NCI-H226 (cell line): Measurements from ENCODE around the gene SPG7.
"Not testable (repeated sequence)": the region's sequence is repeated elsewhere in the genome, so short reads cannot be mapped to it uniquely, and the experiment has no call there.

Source experiments
- DNase-seq: peaks from one replicate; pipeline ENCODE4 v3.0.0-alpha.2; 2015

Gene SPG7

DNA sequence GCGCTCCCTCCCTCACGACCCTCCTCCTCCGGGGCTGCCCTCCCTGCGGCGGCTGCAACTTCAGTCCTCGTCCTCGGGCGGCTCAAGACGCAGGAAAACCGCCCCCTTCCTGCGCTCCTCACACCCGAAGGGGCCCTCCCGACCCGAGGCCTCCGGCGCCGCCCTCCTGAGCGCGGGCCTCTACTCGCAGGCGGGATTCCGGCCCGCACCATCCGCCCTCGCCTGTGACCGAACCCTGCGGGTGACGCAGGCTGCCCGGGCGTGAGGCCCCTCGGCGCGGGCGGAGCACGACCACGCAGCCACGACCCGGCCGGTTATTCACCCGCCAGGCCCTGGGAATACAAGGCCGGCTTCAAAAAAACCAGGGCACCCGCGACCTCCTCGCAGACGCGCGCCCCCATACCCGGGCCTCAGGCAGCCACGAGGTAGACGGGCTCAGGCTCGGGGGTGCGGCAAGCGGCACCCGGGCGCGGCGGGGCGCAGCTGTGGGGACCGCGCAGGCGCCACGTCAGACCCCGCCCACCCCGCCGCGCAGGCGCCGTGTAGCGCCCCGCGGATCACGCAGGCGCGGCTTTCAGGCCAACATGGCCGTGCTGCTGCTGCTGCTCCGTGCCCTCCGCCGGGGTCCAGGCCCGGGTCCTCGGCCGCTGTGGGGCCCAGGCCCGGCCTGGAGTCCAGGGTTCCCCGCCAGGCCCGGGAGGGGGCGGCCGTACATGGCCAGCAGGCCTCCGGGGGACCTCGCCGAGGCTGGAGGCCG, at the start of gene SPG7:
Gene SPG7 (plus strand): TSS at position 570 of the 757 bp plus-strand sequence. CDS start 15 bp downstream, at position 585.
- DNase-seq = peak; percentile 74

DNA sequence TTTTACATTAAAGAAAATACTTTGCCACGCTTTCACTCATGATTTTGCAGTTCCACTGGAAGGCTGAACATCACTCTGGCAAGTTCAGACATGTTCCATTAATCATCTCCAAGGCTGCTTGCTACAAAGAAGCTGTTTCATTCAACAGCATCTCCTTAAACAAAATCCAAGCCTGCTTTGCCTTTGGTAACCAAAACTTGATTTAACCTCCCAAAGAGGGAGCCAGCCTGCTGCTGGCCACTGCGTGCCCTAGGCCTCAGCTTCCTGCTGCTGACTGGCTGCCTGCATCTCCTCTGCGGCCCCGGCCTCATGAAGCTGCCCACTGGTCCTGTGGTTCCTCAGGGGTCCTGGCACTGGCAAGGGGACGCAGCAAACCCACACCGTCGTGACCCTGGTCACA, 49.7 kb upstream of the SPG7 start:
- DNase-seq = no peak

DNA sequence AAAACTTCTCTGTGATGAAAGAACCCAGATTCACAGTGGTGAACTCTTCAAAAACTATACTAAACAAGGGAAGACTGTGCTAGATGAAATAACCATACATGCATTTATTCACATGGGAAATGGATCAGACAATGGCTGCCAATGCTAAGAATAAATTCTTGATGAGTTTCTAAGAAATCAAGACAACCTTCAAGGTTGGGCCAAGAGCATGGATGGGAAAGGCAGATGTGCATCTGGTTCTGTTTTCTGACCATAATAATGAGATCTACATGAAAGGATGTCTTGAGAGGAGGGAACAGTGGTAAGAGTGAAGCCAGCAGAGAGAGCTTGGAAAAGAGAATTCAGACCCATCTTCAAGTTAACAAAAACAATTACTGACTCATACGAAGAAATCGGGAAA, 49.2 kb upstream of the SPG7 start:
- no peak for DNase-seq

DNA sequence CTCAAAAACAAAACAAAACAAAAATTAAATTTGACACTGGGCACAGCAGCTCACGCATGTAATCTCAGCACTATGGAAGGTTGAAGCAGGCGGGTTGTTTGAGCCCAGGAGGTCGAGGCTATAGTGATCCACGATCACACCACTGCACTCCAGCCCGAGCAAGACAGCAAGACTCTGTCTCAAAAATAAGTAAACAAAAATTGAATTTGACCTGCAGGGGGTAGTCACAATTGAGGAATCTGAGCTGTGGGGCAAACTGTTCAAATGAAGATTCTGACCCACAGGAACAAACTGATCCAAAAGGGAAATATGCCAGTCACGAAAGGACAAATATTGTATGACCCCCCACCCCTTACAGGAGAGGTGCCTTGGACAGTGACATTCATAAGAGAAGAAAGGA, 47.6 kb upstream of the SPG7 start:
- DNase-seq = no peak

DNA sequence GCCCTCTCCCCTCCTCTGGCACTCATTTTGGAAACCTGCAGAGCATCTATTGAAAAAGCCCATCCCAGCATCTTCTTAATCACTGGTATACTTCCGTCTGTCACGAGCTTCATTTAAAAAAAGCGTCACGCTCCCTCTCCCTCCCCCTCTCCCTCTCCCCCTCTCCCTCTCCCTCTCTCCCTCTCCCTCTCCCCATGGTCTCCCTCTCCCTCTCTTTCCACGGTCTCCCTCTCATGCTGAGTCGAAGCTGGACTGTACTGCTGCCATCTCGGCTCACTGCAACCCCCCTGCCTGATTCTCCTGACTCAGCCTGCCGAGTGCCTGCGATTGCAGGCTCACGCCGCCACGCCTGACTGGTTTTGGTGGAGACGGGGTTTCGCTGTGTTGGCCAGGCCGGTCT, 46.3 kb upstream of the SPG7 start:
- DNase-seq = not testable (repeated sequence)

DNA sequence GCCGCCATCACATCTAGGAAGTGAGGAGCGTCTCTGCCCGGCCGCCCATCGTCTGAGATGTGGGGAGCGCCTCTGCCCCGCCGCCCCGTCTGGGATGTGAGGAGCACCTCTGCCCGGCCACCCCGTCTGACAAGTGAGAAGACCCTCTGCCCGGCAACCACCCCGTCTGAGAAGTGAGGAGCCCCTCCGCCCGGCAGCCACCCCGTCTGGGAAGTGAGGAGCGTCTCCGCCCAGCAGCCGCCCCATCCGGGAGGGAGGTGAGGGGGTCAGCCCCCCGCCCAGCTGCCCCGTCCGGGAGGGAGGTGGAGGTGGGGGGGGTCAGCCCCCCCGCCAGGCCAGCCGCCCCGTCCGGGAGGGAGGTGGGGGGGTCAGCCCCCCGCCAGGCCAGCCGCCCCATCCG, 45.6 kb upstream of the SPG7 start:
- not testable (repeated sequence) for DNase-seq

DNA sequence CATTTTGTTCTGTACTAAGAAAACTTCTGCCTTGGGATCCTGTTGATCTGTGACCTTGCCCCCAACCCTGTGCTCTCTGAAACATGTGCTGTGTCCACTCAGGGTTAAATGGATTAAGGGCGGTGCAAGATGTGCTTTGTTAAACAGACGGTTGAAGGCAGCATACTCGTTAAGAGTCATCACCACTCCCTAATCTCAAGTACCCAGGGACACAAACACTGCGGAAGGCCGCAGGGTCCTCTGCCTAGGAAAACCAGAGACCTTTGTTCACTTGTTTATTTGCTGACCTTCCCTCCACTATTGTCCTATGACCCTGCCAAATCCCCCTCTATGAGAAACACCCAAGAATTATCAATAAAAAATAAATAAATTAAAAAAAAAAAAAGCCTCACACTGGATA, 44.9 kb upstream of the SPG7 start:
- DNase-seq = not testable (repeated sequence)

DNA sequence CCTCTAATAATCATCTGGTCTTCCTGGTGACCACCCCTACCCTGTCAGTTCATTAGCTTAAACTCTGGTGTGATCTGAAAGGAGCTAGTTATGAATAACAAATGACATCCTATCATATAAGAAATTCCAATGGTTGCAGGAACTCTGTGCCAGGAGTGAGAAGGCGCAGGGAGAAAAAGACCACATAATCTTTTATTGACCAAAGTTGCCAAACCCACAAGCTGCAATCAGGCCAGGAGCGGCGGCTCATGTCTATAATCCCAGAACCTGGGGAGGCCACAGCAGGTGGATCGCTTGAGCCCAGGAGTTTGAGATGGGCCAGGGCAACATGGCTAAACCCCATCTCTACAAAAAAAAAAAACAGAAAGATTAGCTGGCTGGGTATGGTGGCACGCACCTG, 41.3 kb upstream of the SPG7 start:
- no peak for DNase-seq

DNA sequence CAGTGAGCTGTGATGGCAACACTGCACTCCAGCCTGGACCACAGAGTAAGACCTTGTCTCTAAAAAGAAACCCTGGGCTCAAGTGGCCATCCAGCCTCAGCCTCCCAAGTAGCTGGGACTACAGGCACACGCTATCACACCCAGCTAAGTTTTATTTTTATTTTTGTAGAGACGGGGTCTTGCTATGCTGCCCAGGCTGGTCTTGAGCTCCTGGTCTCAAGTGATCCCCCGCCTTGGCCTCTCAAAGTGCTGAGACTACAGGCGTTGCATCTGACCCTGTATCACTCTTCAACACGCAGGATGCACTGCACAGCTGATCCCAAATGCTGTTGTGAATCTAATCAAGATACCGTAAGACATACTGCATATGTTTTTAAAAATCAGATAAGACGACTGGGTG, 40.8 kb upstream of the SPG7 start:
- no peak for DNase-seq

DNA sequence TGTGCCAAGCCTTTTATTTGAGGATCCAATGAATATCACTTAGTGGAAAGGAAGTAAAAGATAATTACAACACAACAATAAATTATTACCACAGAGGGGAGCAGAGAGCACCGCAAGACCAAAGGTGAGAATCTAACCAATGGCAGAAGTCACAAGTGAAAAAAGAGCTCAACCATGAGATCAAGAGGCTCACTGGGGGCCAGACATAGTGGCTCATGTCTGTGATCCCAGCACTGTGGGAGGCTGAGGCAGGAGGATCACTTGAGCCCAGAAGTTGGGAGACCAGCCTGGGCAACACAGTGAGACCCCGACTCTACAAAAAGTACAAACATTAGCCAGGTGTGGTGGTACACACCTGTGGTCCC, 35.5 kb upstream of the SPG7 start:
- DNase-seq = no peak

DNA sequence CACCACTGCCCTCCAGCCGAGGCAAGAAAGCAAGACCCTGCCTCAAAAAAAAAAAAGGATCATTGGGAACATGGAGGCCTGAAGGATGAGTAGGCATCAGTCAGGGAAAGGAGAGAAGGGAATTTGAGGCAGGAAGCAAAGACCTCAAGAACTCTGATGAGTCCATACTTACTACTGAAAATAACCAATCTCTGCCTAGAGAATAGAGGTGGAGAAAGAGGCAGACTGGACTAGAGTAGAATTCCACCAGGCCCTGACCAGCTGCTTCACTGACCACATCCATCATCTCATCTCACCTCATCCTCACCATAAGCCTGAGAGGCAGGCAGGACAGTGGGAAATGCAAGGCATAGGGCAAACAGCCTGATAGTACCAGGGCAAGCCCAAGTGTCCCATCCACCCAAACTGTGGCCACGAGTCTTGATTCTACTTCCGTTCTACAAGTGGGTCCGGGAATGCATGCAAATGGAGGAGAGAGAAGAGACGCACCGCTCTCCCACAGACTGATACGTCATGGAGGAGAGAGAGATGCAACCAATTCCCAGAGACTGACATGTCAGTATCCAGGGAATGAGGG, 35.0 kb upstream of the SPG7 start:
- no peak for DNase-seq

DNA sequence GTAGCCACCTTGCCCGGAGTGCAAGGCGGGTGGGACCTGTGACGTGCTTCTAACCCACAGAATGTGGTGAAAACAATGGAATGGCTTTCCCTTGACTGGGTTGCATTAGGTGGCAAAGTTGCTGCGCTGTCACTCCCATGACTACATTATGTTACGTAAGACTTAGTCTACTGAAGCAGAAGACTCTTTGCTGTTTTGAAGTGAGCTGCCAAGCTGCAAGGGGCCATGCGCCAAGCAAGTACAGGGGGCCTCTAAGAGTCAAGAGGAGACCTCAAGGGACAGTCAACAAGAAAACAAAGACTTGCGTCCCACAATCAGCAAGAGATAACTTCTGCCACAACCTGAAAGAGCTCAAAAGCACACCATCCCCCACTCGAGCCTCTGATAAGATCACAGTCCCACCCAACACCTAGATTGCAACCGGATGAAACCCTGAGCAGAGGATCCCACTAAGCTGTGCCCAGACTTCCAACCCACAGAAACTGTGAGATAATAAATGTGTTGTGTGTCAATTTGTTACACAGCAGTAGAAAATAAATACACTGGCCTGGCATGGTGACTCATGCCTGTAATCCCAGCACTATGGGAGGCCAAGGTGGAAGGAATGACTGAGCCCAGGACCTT, 34.3 kb upstream of the SPG7 start:
- DNase-seq = peak; percentile 14

DNA sequence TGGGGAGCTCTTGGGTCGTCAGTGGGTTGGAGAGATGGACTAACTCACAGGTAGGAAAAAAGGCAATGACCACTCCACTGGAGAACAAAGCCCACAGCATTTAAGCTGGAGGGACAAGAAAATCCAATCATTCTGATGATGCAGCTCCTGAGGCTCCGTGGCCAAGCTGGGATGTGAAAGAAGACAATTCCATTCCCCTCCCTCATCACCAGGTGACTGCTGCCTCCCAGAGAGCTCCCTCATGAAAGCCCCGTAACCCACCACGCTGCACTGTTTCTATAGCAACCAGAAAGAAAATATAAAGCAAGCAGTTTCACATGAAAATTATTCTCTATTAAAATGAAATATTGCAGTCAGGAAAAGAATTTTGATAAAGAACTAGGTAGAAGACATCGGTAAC, 33.1 kb upstream of the SPG7 start:
- no peak for DNase-seq

DNA sequence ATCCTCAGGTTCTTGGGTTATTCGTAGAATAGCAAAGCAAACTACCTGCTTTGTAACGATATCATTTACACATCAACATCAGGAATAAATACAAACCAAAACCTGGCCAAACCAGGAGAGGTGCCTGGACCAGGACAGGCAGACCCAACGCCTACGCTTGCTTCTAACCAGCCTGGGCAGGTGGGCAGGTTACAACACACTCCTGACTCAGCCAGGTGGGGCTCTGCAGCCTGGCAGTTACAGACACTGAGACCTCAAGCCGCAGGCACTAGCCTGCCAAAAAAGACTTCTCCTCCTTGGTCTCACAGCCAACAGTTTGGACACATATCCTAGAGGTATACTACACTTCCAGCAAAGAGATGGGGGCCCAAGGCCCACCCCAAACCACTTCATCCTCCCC, 31.8 kb upstream of the SPG7 start:
- DNase-seq = no peak

DNA sequence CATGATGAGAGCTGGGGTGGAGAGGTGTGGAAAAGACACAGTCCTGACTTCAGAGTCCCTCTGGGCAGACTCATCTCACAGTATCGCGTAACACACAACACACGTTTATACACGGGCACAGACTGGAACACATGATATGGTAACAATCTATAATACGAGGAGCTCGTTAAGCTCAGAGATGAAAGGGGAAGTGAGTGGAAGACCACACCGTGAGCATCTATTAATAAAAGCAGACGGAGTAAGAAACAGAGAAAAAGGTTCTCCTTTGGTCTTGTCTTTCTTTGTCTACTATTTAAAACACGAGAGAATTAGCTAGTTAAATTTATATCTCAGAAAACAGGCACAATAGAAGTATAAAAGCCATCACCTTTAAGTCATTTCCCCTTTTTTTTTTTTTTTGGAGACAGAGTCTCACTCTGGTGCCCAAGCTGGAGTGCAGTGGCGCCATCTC, 31.4 kb upstream of the SPG7 start:
- DNase-seq = no peak

DNA sequence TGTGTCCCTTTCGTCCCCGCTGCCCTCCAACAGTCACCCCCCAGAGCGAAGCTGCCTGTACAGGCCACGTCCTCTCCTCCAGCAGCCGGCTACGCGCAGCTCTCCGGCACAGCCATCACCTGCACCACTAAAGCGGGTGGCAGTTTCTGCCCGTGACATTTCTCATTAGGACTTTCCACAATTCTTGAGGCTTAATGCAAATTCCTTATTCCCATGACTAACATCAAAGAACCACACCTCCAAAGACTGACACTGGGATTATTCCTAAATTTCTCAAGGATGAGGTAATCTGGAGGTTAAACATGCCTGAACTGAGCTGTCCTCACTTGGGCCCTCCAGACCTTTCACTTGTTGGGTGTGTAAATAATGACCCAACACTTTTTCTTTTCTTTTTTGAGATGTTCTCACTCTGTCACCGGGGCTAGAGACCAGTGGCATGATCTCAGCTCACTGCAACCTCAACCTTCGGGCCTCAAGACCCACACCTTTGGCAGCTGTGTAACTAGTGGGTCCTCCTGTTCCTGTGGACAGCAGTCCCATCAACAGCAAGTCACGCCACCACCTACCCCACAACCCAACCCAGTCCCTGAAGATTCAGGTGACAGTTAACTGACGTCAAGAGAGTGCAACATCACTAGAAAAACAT, 29.5 kb upstream of the SPG7 start:
- DNase-seq = peak; percentile 79

DNA sequence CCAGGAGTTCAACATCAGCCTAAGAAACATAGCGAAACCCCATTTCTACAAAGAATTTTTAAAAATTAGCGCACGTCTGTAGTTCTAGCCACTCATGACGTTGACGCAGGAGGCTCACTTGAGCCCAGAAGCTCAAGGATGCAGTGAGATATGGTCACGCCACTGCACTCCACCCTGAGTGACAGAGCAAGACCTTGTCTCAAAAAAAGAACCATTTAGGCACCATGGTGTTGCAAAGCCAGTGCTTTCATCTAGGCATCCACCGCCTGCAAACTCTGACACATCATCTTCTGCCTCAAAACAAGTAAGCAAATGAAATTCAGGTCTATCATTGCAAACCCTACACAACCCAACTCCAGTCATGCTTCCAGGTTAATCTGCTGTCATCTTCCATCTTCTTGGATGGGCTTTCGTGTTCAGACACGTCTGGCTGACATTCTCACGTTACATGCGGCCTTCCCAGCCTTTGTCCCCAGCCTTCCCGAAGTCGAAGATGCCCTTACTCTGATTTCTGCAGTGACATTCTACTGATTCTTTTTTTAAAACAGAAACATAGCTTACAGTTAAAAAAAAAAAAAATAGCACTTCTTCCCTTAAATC, 26.7 kb upstream of the SPG7 start:
- DNase-seq = no peak

DNA sequence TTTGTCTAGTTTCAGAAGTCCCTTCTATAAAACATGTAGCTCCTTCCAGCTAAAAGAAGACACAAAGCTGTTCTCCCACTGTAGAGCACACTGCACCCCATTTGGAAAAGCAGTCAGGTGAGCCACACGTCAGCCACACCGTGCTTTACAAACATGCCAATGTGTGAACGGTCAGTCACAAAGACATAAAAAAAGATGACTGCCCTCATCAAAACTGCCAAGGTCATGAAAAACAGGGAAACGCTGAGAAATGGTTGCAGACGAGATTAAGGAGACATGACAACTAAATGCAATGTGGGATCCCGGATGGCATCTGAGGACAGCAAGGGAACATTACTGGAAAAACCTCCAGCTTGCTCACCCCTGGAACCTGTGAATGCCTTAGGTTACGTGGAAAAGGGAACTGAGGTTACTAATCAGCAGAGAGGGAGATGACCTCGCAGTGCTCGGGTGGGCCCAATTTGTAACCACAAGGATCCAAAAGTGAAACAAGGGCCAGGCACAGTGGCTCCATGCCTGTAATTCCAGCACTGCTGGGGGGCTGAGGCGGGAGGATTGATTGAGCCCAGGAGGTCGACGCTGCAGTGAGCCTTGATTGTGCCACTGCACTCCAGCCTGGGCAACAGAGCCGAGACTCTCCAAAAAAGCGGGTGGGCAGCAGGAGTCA, 25.9 kb upstream of the SPG7 start:
- no peak for DNase-seq

DNA sequence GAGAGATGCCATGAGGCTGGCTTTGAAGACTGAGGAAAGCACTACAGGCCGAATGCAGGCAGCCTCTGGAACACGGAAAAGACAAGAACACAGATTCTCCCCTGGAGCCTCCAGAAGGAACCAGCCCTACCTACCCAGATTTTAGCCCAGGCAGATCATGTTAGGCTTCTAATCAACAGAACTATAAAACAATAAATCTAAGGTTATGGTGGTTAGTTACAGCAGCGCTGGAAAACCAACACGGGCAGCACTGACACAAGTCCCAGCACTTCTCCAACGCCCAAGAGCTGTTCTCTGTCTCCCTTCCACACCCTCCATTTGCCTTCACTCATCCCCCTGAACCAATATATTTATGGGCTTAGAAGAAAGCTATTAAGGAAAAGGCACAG, 25.4 kb upstream of the SPG7 start:
- no peak for DNase-seq

DNA sequence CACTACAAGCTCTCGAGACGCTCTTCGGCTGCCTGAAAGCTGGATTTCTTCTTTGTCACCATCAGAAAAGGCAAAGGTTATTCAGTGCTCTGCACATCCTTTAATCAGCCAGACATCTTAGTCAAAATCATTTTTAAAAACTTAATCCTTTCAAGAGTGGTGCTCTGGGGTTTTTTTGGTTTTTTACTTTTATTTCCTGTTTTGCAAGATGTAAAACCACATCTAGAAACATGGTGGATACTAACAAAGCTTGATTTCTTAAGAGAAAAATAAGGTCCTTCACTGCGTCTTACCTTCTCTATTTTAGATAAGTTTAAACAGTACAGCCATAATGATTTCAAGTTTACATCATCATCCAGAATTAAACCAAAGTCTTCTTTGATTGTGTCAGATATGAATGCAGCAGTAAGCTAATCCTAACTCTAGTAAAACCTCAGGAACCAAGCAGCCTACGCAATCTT, 24.1 kb upstream of the SPG7 start:
- no peak for DNase-seq

DNA sequence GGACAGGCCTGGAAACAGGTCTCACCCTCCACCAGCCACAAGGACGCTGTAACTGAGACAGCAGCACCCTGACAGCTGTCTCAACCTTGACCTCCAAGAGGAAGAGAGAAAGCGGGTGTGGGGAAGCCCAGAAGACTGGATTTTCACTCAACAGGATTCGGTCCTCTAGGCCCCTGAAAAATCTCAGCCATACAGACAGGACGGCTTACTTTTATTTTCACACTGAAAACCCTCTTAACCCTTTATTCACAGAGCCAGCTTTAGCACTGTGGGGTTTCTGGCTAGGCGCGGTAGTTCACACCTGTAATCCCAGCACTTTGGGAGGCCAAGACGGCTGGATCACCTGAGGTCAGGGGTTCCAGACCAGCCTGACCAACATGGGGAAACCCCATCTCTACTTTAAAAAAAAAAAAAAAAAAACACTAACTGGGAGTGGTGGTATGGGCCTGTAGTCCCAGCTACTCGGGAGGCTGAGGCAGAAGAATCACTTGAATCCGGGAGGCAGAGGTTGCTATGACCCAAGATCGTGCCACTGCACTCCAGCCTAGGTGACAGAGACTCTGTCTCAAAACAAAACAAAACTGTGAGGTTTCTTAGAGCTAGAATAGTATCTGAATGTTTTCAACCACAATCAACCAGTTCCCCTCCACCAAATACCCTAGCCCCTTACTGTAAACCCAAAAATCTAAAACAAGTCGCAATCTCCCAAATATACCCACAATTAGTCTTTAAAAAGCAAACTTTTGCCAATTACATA, 23.1 kb upstream of the SPG7 start:
- DNase-seq = no peak

DNA sequence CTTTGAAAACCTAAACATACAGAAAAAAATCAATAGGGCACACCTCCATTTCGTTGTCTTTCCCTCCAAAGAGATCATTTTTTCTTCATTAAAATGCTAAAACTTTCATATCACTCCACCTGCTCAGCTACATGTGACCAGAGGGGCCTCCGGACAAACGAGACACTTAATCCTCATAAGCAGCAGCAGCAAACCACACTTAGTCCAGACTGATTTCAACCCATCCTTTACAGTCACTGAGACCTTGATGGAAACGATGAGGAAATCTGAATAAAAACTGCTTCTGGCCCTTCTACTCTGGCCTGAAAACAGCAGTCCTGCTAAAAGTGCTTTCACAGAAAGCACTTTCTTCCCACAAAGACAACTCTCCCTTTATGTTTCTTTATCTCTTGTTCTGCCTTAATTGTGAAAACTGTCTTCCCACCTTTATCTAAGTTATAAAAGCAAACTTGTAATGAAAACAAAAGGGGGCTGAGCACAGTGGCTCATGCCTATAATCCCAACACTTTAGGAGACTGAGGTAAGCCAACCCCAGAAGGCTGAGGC, 22.4 kb upstream of the SPG7 start:
- no peak for DNase-seq
